ENCODE results near the gene DNAL4.

The DNAL4 gene

DNA sequence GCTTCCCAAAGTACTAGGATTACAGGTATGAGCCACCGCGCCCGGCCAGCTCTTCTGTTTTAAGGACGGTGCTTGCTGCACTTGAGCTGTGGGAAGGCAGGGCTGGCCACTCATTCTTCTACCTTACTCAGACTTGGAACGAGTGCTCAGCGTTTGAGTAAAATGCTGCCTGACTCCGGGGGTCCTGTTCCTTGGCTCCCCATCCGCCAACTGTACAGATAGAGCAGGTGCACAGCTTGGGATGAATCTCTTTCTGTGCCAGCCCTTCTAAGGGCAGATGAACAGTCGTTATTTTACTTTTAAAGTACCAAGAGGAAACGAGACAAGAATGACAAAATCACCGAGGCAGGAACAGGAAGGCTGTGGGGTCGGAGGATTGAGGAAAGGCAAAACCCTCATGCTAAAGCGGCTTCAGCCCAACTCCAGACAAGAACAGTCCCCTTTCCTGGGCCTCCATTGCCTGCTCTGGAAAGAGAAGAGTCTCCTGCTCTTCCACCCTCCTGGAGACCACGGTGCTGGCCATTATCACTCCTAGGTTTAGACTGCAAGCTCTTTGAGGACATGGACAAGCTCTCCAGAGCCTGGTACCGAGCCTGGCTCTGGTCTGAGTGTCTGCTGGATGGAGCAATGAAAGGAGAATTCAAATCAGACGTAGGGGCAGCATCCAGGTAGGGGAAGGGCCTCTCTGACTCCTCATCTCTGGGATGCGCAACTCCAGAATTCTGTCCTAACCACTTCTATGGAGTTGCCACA, 37.1 kb downstream of the DNAL4 start:
- DNase-seq = no peak

DNA sequence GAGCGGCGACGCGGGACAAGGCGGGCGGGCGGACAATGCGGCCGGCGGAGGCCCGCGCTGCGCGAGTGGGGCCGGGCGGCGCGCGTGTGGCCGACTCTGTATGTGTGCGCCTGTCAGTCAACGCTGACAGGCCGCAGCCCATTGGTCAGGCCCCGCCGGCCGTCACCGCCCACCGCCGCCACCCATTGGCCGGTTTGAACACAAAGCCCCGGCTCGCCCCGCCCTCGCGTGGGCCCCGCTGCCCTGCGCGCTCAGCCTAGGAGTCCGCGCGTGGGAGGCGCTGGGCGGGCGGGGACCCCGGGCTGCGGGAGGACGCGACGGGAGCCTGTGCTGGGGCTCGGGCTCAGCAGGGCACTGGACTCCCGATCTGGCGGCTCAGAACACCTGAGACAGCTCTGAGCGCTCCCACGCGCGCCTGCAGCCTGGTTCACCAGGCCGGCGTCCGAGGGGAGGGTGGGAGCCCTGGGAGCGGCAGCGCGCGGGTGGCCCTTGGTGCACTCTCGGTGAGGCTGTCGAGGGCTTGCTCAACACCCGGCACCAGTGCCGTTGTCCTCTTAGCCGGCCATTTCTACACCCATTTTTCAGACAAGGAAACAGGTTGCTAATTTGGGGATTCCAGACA, 37.9 kb downstream of the DNAL4 start, which contains the start of gene SUN2:
Gene SUN2, minus strand, starts transcription at position 88 of the 622 bp plus-strand sequence. CDS start 3,370 bp downstream, outside the sequence.
- peak; percentile 65 for DNase-seq

DNA sequence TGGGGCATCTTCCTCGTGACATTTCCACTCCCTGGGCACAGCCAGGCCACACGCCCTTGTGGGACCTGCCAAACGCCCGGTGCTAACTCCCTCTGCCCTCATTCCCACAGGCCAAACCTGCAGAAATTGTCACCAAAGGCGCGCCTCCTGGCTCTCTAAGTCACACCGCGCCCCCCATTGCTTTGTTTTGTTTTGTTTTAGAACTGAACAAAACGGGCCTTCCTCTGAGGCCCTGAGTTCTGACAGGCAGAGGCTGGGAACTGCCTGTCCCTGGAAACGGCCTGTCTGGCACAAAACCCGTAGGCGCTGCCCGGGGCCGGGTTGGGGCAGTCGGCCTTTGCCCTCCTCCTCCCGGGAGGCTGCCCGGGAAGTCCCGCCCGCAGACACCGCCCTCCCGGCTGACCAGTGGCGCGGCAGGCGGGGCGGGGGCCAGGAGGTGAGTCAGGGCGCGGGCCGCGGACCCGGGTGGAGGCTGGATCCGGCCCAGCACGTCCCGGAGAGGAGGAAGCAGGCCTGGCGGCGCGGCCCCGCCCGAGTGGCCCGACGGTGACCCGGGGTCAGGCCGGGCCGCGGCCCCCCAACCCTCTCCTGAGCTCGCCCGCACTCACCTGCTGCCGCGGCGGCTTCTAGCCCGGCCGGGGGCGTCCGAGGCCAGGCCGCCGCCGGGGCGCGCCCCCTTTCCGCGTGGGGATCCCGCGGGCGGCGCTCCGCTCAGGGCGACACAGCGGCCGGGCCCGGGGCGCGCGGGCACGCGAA, 38.6 kb downstream of the DNAL4 start:
- DNase-seq = peak; percentile 49

DNA sequence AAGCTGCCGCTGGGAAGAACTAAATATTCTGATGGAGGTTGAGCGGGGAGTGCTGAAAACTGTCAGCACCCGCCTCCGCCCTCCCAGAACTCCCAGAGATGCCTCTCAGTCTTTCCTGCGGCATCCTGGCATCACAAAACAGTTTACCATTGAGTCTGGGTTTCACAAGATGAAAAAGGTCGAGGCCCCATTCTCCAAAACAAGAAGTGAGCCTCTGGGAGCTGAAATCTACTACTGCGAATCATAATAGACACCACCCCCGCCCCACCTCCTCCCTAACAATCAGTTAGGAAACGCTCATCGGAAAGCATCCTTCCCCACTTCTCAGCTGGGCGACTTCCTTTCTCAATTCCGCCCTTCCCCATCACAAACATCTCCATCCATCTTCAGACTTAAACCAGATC, 39.2 kb downstream of the DNAL4 start:
- no peak for DNase-seq

DNA sequence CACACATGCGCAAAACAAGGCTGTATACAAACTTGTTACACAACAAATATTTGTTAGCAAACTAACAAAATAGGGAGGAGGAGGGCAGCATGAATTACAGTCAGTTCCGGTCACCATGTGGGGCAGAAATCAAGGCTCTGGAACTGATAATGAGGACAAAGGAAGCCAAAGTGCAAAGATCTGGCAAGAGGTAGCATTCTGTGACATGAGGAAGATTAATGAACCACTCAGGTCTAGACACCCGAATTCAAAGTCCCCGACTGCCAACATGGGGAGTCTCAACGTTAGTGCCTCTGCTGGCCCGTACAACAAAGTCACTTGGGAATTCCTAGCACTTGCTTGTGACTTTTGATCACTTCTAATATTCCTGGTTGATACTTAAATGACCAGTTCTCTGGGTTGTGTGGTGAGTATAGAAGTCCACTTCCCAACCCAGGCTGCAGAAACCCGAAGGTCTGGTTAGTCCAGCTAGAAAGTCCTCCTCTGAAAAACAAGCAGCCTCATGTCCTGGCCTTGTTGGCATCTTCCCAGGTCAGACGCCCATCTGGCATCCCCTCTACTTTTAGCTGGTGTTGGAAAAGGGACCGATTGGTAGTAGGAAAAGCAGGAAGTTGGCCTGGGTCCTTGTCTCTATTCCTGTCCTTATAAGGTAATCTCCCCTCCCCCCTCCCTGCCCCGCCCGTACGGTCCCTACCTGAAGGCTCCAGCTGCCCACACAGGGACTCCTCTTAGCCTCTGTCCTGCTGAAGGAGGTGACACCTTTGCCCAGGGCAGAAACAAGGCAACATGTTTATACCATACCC, 39.8 kb downstream of the DNAL4 start:
- DNase-seq = no peak

DNA sequence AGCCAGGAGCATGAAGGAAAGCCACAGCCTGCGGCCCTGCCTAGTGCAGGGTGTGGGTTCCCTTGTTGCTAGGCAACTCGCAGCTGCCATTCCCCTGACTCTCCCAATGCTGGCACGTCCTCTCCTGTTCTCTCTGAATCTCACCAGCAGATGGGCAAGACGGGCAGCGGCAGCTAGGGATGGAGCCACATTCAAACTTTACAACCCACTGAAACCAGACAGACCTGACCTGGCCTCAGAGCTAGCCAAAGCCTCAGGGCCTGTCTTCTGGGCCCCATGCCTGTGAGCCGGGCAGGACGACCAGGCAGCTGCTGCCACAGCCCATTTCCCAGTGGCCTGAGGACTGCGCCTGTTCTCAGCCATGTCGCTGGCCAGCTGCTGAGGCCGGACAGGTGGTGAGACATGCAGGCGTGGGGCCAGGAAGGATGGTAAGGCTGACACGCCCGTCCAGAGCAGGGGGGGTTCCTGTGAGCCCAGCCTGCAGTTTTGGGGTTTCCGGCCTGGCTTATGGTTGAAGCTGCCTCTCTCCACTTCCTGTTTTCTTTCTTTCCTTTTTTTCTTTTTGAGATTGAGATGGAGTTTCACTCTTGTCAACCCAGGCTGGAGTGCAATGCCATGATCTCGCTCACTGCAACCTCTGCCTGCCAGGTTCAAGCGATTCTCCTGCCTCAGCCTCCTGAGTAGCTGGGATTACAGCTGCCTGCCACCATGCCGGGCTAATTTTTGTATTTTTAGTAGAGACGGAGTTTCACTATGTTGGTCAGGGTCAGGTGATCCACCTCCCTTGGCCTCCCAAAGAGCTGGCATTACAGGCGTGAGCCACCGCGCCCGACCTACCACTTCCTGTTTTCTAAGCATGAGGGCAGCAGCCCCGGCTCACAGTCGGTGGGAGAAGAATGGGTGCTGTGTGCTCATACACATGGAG, 42.3 kb downstream of the DNAL4 start:
- DNase-seq = no peak

DNA sequence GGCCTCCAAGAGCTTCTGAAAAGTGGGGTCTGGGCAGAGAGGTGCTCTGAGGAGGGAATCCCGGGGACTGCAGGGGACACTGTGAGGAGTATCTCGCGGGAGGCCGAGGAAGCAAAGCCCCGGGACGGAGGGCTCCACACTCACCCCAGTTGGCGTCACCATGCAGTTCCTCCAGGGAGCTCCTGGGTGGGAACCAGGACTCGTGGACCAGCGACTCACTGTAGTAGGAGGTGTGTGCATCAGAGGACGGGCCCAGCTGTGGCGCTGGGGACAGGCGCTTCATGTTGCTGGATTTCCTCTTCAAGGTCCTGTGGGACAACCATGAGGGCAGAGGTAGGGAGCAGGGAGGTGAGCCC, 42.9 kb downstream of the DNAL4 start:
- no peak for DNase-seq

DNA sequence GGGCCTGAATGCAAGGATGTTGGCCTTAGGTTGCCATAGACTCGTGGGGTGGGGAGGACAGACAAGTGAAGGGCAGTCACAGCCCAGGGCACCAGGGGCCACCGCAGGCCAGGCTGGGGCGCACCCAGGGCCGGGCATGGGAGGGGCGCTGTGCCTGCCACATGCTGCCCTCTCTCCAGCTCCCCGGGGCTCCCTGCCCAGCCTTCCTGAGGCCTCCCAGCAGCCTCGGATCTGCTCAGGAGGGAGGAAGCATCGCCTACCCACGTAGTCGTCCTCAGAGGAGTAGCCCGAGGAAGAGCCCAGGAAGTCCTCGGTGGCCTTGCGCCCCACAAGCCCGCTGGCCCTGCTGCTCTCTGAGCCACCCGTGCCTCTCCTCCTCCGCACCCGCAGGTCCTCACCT, 43.3 kb downstream of the DNAL4 start:
- DNase-seq = no peak

DNA sequence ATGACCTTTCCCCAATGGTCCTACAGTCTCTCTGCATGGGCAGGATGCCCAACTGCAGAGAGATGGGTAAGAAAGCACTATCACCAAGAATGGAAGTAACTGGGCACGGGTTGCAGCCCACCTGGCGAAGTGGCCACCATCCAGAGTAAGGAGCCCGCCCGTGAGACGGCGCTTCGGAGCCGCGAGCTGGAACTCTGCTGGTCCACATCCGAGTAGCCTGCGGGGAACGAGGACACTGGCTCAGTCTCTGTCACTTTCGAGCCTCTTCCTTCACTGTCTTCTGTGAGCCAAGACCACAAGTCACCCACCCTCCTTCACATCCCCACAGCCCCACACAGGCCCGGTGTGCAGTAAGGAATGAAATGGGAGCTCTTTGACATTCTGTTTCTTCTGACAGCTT, 43.8 kb downstream of the DNAL4 start:
- no peak for DNase-seq

DNA sequence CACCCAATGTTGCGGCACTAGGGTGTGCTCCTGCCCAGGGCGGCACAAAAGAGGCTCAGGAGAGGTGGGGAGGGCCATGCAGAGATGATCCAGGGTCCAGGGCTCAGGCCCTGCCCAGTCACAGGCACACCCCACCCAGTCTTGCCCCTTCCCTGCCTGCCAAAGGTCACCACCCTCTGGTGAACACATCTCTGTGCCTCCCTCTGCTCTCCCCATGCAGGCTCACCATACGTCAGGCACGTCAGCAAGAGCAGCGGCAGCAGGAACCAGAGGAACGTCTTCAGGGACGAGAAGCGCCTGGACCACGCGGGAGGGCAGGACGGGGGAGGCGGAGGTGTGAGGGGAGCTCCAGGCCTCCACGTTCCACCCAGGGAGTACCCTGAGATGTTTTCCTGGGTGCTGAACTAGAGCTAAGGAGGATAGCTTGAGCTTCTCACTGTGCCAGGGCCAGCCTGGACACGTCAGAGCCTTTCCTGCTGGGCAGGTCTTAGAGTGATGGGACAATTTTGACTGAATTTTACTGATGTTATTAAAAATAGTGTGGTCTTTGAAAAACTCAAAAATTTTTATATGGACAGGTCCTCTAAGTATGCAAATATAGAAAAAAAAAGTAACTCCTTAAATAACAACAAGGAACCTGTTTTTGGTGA, 45.3 kb downstream of the DNAL4 start:
- no peak for DNase-seq

DNA sequence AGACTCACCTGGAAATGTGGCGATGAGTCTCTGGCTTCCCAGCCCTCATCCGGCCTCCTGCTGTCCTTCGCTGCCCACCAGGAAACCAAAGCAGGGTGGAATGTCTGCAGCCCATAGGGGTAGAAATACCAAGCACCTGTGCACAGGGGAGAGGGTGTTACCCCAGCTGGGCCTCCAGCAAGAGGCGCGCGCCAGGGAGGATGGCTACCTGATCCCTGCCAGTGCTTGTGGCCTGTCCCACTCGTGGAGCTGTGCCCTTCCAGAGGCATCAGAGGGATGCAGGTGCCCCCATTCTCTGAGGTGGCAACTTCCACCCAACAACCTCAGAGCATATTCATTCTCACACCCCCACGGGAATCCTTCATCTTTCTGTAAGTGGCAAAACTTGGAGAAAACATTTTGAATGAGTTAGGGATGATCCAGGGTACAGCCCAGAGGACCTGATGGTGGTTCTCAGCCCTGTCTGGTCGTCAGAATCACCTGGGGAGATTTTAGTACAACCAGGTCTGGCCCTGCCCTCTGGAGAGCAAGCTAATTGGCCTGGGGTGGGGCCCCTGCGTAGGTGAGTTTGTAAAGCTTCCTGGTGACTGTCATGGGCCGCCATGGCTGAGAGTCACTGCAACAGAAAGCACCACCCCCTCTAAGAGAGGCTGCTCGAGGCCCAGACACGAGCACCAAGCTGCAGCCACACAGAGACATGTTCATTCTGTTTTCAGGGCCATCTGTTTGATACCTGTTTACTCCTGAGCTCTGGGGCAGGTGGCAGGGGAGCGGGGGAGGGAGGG, 48.1 kb downstream of the DNAL4 start:
- no peak for DNase-seq

DNA sequence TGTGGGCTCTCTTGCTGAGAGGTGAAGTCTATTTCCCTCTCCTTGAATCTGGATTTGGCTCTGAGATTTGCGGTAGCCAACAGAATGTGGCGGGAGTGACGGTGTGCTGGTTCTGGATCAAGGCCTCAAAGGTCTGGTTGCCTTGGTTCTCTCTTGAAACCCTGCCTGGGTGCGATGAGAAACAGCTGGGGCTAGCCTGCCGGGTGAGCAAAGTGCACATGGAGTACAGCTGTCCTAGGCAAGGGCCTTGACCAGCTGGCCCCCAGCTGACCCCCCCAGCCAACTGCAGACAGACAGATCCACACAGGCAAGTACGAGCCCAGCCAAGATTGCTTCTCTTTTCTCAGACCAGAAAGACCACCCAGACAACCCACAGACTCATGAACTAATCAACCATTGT, 49.0 kb downstream of the DNAL4 start:
- DNase-seq = no peak

DNA sequence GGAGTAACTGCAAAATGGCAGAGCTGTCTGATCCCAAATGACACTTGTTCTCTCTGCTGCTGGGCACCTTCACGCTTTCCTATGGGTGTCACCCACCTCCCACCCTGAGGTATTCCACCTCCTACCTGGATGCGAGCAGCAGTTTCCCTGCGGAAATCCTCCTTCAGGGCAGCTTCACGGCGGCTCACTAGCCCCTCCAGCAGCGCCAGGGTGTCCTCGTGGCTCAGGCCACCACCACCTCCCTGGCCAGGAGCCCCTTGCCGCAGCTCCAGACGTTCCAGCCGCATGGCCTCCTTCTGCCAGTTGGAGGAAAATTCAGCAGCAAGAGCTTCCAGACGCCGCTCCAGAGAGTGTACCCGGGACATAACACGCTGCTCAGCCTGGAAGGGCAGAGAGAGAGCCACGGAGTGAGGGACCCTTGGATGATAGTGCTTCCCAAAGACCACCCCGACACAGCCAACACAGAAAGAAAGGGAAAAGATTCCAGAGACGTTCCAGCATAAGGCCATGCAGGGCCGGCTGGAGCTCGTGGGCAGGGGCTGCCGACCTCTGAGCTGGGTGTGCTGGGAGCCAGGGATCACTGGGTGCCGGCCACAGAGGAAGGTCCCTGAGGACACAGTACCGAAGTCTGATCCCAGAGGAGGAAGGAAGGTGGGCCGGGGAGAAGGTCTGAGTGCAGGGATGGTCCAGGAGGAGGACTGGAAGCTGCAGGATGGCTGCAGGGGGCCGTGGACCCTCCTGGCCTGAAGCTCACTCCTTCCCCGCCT, 51.6 kb downstream of the DNAL4 start:
- DNase-seq = no peak

DNA sequence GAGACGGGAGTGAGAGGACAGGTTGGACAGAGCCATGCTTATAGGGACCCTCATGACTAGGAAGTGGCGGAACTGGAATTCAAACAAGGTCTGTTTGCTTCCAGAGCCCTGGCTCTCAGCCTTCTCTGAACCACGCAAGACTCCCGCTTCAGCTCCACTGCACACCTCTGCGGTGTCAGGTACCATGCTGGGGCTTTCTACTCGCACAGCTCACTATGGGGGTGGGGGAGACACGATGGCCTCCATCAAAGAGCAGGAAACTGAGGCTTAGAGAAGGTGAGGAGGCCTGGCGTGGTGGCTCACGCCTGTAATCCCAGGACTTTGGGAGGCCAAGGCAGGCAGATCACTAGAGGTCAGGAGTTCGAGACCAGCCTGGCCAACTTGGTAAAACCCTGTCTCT, 52.4 kb downstream of the DNAL4 start:
- no peak for DNase-seq

DNA sequence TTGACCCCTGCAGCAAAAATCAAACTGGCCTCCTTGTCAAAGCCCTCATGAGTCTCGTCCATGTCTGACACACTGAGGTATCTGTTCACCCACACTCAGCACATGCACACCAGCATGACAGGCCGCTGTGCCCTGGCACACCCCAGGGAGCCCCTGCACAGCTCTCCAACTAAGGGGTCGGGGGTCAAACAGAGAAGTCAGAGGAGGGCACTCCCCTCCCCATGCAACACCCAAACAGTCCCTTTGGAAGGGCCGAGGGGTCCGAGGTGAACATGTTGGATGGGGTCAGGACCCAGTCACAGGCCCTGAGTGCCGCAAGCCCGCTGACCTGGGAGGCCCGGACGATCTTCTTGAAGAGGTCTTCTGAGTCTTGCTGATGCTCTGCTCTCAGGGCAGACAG, 52.8 kb downstream of the DNAL4 start:
- no peak for DNase-seq

DNA sequence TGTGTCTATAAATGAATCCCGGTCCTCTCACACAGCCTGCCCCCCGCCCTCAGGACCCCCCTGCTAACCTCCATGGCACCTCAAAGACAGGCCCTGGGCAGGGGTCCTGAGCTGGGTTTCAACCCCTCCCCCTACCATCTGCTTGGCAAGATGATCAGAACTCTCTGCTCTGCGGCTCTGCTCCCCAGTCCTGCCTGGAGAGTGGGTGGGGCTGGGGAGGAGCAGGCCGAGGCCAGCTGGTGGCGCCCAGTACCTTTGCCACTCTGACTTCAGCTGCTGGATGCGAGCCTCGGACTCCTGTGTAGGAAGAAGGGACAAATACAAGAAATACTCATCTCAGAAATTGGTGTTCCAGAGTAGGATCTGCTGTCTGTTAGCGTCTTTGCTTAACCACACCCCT, 53.2 kb downstream of the DNAL4 start:
- DNase-seq = no peak

DNA sequence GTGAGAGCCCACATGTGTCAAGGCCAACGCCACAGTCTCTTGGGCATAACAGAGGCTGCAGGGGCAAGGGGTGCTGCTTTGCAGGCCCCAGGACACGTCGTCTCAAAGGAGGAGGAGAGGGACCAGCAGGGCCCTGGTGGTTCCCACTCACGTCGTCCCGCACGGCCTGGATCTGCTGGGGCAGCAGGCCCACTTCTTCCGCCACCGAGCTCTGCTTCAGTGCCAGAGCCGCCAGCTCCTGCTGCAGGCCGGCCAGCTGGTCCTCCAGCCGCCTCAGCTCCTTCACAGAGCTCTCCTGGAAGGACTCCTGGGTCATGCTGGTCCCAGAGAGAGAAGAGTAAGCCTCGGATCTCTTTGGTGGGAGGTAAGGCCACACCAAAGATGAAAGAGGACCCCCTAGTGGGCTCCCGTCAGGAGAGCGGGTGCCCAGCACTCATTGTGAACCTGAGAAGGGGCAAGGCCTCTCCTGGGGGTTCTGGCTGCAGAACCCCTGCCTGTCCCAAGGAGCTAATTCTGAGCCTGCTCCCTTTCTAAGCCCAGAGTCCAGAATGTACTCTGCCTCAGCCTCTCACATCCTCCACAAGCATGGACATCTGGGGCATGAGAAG, 53.7 kb downstream of the DNAL4 start:
- DNase-seq = no peak

DNA sequence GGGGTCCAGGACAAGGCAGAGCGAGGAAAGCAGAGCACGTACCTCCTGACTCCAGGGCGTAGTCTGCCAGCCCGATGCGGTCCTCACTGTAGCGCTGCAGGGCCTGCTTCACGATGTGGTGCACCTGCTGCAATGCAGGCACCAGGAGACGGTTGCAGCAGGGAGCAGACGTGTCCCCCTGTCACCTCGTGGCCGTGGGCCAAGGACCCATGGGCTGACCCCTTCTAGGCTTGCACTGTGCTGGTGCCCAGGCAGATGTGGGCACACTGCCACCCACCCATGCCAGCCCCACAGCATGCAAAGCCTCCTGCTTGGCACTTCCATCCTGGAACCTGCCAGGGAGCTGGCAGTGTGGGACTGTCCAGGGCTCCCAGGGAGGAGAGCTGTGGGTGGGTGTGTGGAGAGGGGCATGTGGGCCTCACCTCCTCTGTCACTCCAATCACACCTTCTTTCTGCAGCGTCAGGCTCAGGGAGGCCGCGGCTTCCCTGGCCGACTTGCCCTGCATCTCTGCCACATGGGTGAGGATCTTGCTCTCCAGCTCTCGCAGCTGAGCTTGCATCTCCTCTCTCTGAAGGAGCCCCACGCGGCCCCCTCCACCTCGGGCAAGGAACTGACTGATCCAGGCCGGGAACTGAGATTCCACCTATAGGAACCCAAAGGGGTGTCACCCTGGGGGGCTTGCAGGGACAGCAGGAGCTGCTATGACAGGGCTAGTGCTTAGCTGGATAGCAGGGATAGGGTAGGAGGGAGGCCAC, 54.5 kb downstream of the DNAL4 start:
- no peak for DNase-seq

Measured in T1000 (cell line).